DOHH2 (cell line): ENCODE data around the gene ALK.

ENCODE experiments used
- H3F3A ChIP-seq: fragments of 200-600 bp; sonication (generic), shearing (Covaris generic); 2 replicates; pipeline ENCODE4 v1.6.0; 2016; ENCODE audit warnings: antibody characterized with exemption, mild to moderate bottlenecking; ENCODE audit not compliant: control insufficient read depth, insufficient read depth
- H3K27ac ChIP-seq: fragments of 200-600 bp; sonication (generic); 2 replicates; pipeline ENCODE4 v1.5.1; 2014; ENCODE audit warnings: low read depth, mild to moderate bottlenecking, low read length, moderate library complexity
- H3K27me3 ChIP-seq: fragments of 200-600 bp; sonication (generic); 2 replicates; pipeline ENCODE4 v1.6.1; 2014; ENCODE audit warnings: mild to moderate bottlenecking, low read length, mixed read lengths; ENCODE audit not compliant: control insufficient read depth
- H3K36me3 ChIP-seq: fragments of 200-600 bp; sonication (generic); 2 replicates; pipeline ENCODE4 v1.6.1; 2014; ENCODE audit warnings: mild to moderate bottlenecking, low read length, moderate library complexity, mixed read lengths; ENCODE audit not compliant: control insufficient read depth
- H3K4me1 ChIP-seq: fragments of 200-600 bp; sonication (generic); 2 replicates; pipeline ENCODE4 v1.6.1; 2014; ENCODE audit warnings: mild to moderate bottlenecking, low read length, mixed read lengths; ENCODE audit not compliant: control insufficient read depth
- H3K4me2 ChIP-seq: fragments of 200-600 bp; sonication (generic); 2 replicates; pipeline ENCODE4 v1.6.0; 2014; ENCODE audit warnings: mild to moderate bottlenecking, low read length, moderate library complexity
- H3K4me3 ChIP-seq: fragments of 200-600 bp; sonication (generic); 2 replicates; pipeline ENCODE4 v1.5.1; 2014; ENCODE audit warnings: mild to moderate bottlenecking, low read length, mixed read lengths
- H3K79me2 ChIP-seq: fragments of 200-600 bp; sonication (generic); 2 replicates; pipeline ENCODE4 v1.6.1; 2014; ENCODE audit warnings: mild to moderate bottlenecking, low read length, mixed read lengths; ENCODE audit not compliant: control insufficient read depth
- H3K9me2 ChIP-seq: fragments of 200-600 bp; sonication (generic); replicated peaks from 2 replicates; pipeline ENCODE4 v1.6.1; 2014; ENCODE audit warnings: mild to moderate bottlenecking, low read length, mixed read lengths; ENCODE audit not compliant: control insufficient read depth
- H3K9me3 ChIP-seq: fragments of 200-600 bp; sonication (generic); 2 replicates; pipeline ENCODE4 v1.6.1; 2014; ENCODE audit warnings: antibody characterized with exemption, low read length, mixed read lengths; ENCODE audit not compliant: control insufficient read depth, insufficient read depth
- H4K20me1 ChIP-seq: fragments of 200-600 bp; sonication (generic); 2 replicates; pipeline ENCODE4 v1.6.0; 2014; ENCODE audit warnings: low read depth, mild to moderate bottlenecking, antibody characterized with exemption, low read length, moderate library complexity; ENCODE audit not compliant: control insufficient read depth, insufficient read depth
- CTCF ChIP-seq: fragments of 200-600 bp; sonication (generic); IDR thresholded peaks from one replicate; pipeline ENCODE4 v1.5.1; 2014; ENCODE audit warnings: antibody characterized with exemption, mild to moderate bottlenecking, low read depth, low read length; ENCODE audit not compliant: poor library complexity, severe bottlenecking
- EZH2phosphoT487 ChIP-seq: fragments of 200-600 bp; sonication (generic); IDR thresholded peaks from 2 replicates; pipeline ENCODE4 v1.6.1; 2017; ENCODE audit warnings: borderline replicate concordance, mild to moderate bottlenecking, antibody characterized with exemption, low read length, moderate library complexity, mixed read lengths

The ALK gene

GRCh38 chr2:29262681-29263260, 658.6 kb downstream of the ALK start:
- Histone ChIP-seq H3K9me2 (no peaks in the 10 kb centered on the region), H3K4me3 (no peak overlapping the region), H3K79me2 (no peaks in the 10 kb centered on the region), H3K4me2 (no peak overlapping the region), H3K4me1 (no peaks in the 10 kb centered on the region), H3K27ac (no peak overlapping the region), H3K9me3 (no peaks in the 10 kb centered on the region), H3K36me3 (no peaks in the 10 kb centered on the region), H3K27me3 (peaks cover 10% of the 10 kb centered on the region), H3F3A (no peaks in the 10 kb centered on the region), H4K20me1 (no peaks in the 10 kb centered on the region)
- no peak for TF ChIP-seq CTCF
- TF ChIP-seq EZH2phosphoT487 = no peak

GRCh38 chr2:29261003-29261402, 660.4 kb downstream of the ALK start:
- TF ChIP-seq CTCF = no peak
- TF ChIP-seq EZH2phosphoT487 = no peak
- Histone ChIP-seq H3K79me2 (no peaks in the 10 kb centered on the region), H3K27ac (no peak overlapping the region)

GRCh38 chr2:29260142-29260772, 661.1 kb downstream of the ALK start:
- TF ChIP-seq CTCF = no peak
- no peak for TF ChIP-seq EZH2phosphoT487

More at GRCh38 chr2:29261003-29261402, 660.4 kb downstream of the ALK start:
- no peaks in the 10 kb centered on the region for H3K9me2 ChIP-seq
- no peaks in the 10 kb centered on the region for H4K20me1 ChIP-seq
- H3K4me1 ChIP-seq = no peaks in the 10 kb centered on the region
- H3K4me2 ChIP-seq = no peak overlapping the region
- H3K9me3 ChIP-seq = no peaks in the 10 kb centered on the region
- peaks cover 8% of the 10 kb centered on the region for H3K27me3 ChIP-seq
- H3K36me3 ChIP-seq = no peaks in the 10 kb centered on the region
- H3K4me3 ChIP-seq = no peak overlapping the region
- H3F3A ChIP-seq = no peaks in the 10 kb centered on the region

More at GRCh38 chr2:29260142-29260772, 661.1 kb downstream of the ALK start:
- Histone ChIP-seq H3K9me2 (no peaks in the 10 kb centered on the region), H3K27me3 (peaks cover 8% of the 10 kb centered on the region), H3K4me2 (no peak overlapping the region), H3F3A (no peaks in the 10 kb centered on the region), H3K9me3 (no peaks in the 10 kb centered on the region), H4K20me1 (no peaks in the 10 kb centered on the region), H3K4me1 (no peaks in the 10 kb centered on the region), H3K4me3 (no peak overlapping the region), H3K36me3 (no peaks in the 10 kb centered on the region), H3K79me2 (no peaks in the 10 kb centered on the region), H3K27ac (no peak overlapping the region)
